ENCODE measurements around the gene ANO8.

GRCh38 chr19:17320435-17320834 is 14.2 kb downstream of the ANO8 start:
- no peak for TF ChIP-seq CTCF (conservative IDR thresholded peaks at IDR 0.05; ENCODE audit: low read depth, low read length)
- no peak for TF ChIP-seq EZH2phosphoT487 (IDR thresholded peaks at IDR 0.05; ENCODE audit: borderline replicate concordance, low read length)
- TF ChIP-seq EZH2 (IDR thresholded peaks at IDR 0.05; ENCODE audit: low read length, unreplicated experiment): no peak
